ENCODE data around the gene PYM1.

PYM1 gene

DNA sequence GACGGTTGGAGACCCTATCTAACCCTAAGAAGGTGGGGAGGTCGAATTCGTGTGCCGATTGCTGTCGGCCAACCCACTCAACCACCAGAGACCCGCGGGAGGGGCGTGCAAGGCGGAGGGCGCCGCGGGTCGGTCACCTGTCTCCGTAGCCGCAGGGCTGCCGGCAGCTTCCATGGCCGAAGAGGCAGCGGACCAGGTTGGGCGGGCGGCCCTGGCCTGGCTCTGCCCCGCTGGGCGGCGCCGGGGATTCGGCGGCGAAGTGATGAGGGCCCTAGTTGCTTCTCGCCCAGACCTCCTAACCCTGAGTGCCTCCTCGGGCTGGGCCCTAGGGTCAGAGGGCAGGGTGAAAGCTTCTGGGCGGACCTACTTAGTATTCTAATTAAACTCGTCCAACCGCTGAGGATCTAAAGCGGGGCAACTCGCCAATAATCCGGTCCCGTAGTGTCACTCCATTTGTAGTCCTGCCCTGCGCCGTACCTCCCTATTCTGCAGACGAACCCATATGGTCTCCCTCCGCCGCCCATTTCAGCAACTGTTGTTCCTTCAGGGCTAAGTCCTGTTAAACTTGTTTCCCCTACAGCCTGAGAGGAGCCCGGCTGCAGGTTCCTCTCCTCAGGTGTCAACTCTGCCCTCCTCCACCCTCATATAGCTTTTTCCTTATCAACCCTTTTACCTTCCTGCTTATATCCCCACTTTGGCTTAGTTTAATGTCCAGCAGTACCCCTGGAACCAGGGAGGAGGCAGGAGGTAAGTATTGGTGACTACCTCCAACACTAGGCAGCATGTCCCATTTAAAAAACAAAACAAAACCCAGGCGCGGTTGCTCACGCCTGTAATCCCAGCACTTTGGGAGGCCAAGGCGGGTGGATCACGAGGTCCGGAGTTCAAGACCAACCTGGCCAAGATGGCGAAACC is at the start of gene PYM1:
Gene PYM1, minus strand, starts transcription at position 307 of the 915 bp plus-strand sequence. Its CDS starts 133 bp downstream, at position 174.
- DNase-seq = peak in 1 of 2 donors; percentile 47

- DNase-seq = peak; percentile 20 to 23
Measured at GRCh38 chr12:55974308-55974730, 46.6 kb upstream of the PYM1 start.

DNA sequence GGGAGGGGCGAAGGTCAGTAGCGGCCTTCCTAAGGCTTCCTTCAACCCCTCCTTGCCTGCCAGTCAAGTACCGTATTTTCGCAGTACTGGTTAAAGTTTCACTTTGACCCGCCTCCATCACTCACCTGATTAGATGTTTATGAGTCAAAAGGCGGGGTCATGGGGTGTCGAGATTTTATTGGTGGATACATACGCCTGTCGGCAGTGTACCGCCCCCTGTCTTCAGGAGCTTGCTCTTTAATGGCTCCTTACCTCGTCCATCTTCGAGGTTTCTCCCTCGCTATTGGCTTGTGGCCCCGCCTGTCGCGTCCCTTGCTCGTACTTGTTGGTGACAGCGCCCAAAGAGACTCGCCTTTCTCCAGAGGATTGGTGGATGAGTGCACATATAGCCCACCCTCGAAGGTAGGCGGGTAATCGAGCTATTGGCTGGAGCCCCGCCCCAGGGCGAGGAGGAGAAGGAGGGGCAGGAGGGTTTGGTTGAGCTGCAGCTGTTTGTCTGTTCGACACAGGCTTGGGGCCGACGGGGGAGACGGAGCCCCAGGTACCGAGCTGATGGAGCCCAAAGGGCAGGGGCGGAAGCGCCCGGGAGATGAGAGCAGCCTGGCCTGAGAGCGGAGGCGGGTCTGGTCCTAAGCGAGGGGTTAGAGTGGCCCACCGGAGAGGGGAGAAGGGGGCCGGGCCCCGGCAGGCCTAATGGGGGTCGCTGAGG is 46.1 kb upstream of the PYM1 start, which contains the start of gene RAB5B:
Gene RAB5B, plus strand, starts transcription at position 480 of the 709 bp plus-strand sequence. CDS start 12,883 bp downstream, outside the sequence.
- peak; percentile 89 to 95 for DNase-seq

GRCh38 chr12:55972911-55973598 is 45.4 kb upstream of the PYM1 start:
- DNase-seq = no peak

- no peak for DNase-seq
Measured at GRCh38 chr12:55972456-55972855, 44.8 kb upstream of the PYM1 start.

- DNase-seq = no peak
Measured at GRCh38 chr12:55972042-55972441, 44.3 kb upstream of the PYM1 start.

GRCh38 chr12:55970775-55971174 is 43.1 kb upstream of the PYM1 start:
- no peak for DNase-seq

- no peak for DNase-seq
Measured at GRCh38 chr12:55969356-55969755, 41.7 kb upstream of the PYM1 start.

DNA sequence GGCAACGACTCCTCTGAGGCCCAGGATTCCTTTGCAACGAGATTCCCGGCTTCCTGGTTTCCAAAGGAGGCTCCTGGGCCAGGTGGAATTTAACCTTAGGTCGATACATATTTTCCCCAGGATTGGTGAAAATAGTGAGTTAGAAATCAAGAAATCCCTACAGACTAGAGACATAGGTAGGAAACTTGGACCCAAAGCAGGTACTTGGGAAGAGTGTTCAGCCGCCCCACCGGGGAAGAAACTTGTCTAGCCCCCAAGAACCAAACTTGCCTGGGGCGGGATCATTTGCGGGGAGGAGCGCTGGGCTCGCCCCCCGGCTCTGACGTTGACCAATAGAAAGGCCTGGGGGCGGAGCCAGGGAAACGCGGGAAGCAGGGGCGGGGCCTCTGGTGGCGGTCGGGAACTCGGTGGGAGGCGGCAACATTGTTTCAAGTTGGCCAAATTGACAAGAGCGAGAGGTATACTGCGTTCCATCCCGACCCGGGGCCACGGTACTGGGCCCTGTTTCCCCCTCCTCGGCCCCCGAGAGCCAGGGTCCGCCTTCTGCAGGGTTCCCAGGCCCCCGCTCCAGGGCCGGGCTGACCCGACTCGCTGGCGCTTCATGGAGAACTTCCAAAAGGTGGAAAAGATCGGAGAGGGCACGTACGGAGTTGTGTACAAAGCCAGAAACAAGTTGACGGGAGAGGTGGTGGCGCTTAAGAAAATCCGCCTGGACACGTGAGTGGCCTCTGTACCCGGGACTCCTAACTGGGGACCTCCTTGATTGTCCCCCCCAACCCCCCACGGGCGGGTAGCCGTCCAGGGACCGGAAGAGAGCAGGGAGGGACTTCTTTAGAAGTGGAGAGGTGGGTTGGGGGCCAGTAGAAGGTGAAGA is 39.0 kb upstream of the PYM1 start, which contains the start of gene CDK2:
Gene CDK2, plus strand, starts transcription at position 423 of the 874 bp plus-strand sequence. Its CDS starts 179 bp downstream, at position 602.
- DNase-seq = peak; percentile 92 to 94

- DNase-seq = no peak
Measured at GRCh38 chr12:55965941-55966407, 38.3 kb upstream of the PYM1 start, which contains the start of gene PMEL. Gene PMEL (minus strand): TSS chr12:55966042. CDS start chr12:55966011, 31 bp downstream.

DNA sequence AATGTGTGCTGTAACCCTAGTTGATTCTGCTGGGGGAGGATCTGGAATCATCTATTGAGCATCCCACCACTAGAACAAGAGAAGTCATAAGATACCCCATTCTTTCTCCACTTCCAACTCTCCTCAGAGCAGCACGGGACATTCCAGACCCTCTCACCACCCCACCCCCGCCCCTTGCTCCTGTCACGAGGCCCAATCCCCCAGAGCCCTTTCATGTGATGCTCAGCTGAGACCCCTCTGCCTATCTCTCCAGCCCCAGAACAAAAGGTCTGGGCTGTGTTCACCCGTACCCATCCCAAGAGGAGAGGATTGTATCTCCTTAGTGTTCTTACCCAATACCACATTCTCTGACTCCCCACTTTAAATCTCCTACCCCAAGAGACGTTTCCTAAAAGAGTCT is 37.5 kb upstream of the PYM1 start:
- no peak for DNase-seq

DNA sequence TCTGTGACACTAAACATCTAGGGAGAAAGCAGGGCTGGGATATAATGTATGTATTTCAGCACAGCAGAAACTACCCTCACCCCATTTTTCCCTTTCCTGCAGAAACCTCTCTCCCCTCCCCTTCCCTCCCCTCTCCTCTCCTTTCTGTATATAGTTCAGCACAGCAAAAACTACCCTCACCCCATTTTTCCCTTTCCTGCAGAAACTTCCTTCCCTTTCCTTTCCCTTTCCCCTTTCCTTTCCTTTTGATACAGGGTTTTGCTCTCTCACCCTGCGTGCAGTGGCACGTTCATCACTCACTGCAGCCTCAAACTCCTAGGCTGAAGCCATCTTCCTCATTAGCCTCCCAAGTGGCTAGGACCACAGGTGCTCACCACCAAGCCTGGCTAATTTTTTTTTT is 36.1 kb upstream of the PYM1 start:
- no peak for DNase-seq

DNA sequence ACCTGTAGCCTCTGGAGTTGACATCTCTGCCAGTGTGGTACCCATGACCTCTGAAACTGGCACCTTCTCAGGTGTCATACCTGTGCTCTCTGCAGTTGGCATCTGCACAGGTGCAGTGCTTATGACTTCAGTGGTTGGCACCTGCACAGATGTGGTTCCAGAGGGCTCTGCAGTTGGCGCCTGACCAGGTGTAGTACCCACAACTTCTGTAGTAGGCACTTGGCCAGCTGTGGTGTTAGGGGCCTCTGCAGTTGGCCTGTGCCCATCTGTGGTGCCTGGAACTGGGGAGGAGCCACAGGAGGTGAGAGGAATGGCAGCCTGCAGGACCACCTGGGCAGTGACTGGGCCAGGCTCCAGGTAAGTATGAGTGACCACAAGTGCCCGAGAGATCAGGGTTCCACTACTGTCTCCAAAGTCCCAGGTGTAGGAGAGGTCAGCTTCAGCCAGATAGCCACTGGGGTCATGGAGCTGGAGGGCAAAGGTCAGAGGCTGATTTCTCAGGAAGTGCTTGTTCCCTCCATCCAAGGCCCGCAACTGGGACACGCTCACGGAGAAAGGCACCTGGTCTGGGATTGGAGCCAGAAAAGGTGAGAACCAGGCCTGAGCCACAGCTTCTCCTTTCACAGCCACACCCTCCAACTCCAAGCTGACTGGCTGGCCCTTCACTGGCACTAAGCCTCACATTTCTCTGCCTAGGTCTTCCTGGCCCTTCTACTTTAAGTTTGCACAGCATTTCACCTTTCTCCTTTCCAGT is 29.6 kb upstream of the PYM1 start:
- no peak for DNase-seq

DNA sequence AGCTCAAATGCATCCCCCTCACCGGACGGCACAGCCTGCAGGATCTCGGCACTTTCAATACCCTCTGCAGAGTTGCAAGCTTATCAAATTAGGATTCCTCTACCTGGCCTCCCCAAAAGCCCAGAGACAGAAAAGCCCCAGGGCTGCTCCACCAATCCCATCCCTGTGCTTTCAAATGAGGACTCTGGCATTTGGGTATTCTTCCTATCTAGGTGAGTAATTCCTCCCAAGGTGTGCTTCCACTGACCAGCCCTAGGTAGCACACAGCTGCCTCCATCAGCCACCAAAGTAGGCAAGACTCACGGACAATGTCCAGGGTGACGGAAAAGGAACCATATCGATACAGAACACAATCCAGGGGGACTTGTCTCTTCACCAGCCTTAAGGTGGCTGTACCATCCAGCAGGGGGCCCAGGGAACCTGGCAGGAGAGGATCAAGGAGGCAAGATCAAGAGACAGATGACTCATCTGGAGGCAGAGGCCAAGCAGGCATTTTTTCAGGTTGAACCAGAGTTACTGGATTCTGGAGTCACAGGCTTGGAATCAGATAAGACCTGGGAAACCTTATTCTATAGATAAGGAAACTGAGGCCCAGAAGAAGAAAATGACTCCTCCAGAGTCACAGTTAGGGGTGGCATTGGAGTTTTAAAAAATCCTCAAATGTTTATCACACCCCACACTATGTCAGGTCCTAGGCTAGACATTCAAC is 28.3 kb upstream of the PYM1 start:
- DNase-seq = peak in 1 of 2 donors; percentile 42

GRCh38 chr12:55955344-55955743 is 27.6 kb upstream of the PYM1 start:
- DNase-seq = no peak

DNA sequence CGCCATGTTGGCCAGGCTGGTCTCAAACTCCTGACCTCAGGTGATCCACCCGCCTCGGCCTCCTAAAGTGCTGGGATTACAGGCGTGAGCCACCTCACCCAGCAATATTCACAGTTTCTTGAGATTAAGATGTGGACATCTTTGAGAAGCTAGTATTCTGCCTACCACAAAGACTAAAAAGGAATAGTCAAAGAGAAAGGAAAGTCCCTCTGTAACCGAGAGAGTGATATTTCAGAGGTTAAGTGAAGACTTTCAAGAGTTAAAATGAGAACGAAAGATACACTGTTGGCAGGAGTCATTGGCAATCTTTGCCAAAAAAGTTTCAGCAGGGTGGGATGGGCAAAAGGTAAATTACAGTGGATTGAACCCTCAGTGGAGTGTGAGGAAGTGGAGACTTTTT is 18.9 kb upstream of the PYM1 start:
- DNase-seq = no peak

DNA sequence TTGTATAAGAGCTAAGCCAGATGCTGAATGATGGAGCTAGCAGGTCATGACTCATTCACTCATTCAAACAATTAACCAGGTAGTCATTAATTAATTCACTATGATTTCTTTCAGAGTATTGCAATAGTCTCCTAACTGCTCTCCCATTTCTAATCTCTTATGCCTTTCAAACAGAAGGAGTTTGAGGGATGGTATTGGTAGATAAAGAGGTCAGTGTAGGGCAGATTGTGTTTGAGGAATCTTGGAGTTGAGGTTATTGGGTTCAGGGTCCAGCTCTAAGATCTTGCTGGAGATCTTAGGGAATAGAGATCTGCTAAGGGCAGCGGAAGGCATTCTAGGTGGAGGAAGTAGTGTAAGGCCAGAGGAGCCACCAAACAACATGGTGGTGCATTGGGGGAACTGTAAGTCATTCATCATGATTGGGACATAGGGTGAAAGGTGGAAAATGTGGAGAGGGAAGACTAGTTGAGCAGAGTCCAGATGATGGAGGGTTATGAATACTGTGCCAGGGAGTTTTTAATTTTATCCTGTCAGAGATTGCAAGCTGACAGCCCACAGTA is 15.0 kb upstream of the PYM1 start:
- DNase-seq = no peak

DNA sequence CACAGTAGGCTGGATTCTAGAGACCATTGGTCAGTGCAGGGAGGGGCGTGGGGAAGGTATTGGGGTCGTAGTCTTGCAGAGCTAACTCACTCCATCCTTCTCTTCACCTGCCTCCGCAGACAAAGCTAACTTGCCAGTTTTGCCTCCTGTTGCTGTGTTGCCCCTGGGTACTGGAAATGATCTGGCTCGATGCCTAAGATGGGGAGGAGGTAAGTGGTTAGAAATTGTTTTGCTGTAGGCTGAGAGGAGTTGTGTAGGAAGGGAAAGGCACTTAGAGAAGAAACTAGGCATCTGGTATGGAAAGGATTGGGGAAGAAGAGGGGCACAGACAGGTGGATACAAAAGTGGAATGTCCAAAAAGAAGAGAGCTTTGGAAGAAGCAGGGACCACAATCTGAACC is 14.4 kb upstream of the PYM1 start:
- no peak for DNase-seq

DNA sequence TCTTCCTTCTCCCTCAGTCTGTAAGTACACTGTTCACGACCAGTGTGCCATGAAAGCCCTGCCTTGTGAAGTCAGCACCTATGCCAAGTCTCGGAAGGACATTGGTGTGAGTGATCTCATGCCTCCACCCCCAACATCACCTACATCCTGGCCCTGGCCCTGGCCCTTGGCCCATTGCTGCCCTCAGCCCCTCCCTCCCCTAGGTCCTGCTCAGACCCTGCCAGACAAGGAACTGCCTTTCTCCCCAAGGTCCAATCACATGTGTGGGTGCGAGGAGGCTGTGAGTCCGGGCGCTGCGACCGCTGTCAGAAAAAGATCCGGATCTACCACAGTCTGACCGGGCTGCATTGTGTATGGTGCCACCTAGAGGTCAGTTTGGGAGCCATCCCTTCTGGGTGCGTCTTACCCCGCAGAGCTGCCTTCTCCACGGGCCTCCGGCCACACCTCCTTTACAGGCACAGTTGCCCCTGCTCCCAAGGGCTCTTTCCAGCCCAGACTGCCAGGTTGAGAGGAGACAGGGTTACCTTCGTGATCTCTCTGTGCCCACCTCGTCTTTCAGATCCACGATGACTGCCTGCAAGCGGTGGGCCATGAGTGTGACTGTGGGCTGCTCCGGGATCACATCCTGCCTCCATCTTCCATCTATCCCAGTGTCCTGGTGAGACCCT is 12.5 kb upstream of the PYM1 start:
- DNase-seq = peak; percentile 79 to 80

All from stimulated activated CD4-positive, alpha-beta T cell treated with anti-CD3 and anti-CD28 coated beads, Interleukin-2, amount 100 ng/mL, for 48 hours (primary cell).